NCI-H2196 (cell line): ENCODE results near the gene RNLS.

Source experiments
- DNase-seq: peaks from one replicate; lab custom pipeline; 2025; ENCODE audit not compliant: unreplicated experiment; lab: John Stamatoyannopoulos, UW

RNLS gene

GRCh38 chr10:88239212-88239611 is 343.9 kb downstream of the RNLS start:
- no peak for DNase-seq

GRCh38 chr10:88238615-88238914 is 344.6 kb downstream of the RNLS start:
- no peak for DNase-seq

- DNase-seq, result no peak
Observed at GRCh38 chr10:88237896-88238614, 345.1 kb downstream of the RNLS start.

DNA sequence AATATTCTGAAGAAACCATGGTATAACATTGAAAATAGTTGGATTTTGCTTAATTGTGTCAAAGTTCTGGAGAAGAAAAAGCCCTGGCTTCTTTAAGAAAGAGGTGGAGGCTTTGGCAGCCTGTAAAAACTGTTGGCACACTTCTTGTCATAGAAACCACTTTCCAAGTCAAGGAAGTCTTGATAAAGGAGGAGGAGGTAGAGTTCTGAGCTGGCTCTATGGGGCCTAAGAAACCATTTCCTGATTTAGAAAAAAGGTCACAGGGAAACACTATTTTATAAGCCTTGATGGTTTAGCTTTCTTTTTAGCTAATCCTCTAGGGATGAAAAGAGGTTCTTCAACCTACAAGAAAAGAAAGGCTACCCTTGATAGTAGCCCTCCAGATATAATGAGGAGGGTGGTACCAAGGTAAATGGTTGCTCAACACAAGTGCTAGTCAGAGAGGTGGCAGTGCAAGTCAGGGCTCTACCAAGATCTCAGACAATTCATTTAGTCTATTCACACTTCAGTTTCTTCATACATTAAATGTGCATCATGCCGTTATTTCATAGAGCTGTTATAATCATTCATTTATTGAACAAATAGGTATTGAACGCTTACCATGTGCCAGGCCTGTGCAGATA is 346.9 kb downstream of the RNLS start:
- no peak for DNase-seq

DNA sequence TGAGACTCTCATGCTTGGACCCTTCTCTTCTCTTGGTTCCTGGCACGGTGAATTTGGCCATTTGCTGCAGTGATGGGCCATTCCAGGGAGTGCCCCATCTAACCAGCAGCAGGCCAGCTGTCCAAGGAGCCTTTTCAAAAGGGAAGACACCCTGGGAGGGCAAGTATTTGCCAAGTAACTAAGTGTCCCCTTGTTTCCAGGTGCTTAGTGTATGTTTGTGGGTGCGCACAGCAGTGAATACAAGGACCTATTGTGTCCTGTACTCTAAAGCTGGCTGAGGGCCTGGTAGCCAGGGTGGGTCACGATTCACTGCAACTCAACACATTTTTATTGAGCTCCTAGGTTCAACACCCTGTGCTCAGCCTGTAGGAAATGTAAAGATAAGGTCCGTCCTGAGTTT is 348.8 kb downstream of the RNLS start:
- no peak for DNase-seq

DNA sequence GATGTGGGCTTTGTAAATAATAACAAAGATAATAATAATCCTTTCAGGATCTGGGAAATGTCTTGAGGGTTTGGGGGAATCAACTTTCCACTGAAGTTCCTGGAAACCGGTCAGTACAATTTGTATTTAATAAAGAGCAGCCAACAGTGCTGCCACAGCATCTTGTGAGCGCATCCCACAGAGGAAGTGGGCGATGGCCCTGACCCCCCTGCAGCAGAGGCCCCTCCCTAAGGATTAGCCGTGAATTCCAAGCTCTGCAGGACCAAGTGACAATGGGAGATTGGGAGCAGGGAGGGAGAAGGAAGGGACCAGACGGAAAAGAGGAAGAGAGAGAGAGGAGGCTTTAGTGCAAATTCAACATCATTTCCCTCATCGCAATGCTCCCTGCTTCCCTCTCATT is 349.2 kb downstream of the RNLS start:
- no peak for DNase-seq

- no peak for DNase-seq
Observed at GRCh38 chr10:88232983-88233543, 350.1 kb downstream of the RNLS start.

GRCh38 chr10:88232029-88232895 is 350.9 kb downstream of the RNLS start:
- DNase-seq, result no peak

DNA sequence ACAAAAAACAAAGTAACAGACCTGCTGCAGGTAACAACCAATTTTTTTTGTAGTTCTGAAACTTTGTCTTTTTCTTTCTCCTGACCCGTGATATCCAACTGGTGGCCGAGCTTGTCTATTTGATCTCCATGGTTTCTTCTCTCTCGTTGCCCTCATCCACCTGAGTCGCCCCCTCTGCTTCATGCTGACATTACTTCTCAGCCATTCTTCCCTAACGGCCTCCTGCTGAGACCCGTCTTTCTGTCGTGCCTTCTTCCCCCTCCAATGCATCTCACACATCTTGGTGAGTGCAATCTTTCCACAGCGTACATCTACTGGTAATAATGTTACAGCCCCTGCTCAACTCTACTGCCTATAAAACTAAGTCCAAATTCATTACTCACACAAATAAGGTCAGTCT is 352.9 kb downstream of the RNLS start:
- no peak for DNase-seq

DNA sequence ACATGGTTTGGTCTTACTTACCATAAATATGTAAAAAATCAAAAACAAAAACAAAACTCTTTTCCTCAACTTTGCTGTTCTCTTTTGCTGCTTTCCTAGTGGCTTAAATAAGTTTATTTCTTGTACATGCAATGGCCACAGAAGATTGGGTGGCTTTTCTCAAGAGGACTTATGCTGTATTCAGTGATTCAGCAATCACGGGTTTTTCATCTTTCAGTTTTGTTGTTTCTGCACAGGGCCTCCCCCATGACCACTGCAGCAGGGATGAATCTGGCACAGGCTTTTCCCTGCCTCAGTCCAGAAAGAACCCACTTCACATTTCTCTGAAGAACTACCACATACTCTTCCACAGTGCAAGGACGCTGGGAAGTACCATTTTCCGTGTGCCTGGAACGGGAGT is 355.0 kb downstream of the RNLS start:
- DNase-seq, result no peak

GRCh38 chr10:88227342-88228018 is 355.6 kb downstream of the RNLS start:
- DNase-seq, result no peak

- DNase-seq, result no peak
Observed at GRCh38 chr10:88226891-88227290, 356.2 kb downstream of the RNLS start.

- no peak for DNase-seq
Observed at GRCh38 chr10:88226071-88226659, 357.0 kb downstream of the RNLS start.
